ENCODE results near the gene TMEM25.

DNA sequence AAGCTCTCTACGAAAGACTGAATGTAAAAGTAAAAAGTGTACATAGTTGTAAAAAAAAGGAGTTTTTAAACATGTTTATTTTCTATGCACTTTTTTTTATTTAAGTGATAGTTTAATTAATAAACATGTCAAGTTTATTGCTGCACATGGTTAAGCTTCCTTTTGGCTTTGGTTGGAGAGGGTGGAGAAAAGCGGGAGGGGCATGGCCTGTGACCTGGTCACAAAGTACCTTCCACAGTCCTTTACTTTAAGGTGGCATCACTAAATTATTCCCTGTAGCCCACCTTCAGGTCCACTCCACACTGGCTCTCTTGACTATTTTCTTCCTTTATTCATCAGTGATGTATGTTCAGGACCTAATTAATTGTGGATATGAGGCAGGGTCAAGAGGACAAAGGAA, 4.3 kb upstream of the TMEM25 start:
- TF ChIP-seq EP300 (IDR thresholded peaks at IDR 0.05) (no peak), POLR2A (IDR thresholded peaks at IDR 0.05) (no peak)
- TF ChIP-seq, protein P1, sequence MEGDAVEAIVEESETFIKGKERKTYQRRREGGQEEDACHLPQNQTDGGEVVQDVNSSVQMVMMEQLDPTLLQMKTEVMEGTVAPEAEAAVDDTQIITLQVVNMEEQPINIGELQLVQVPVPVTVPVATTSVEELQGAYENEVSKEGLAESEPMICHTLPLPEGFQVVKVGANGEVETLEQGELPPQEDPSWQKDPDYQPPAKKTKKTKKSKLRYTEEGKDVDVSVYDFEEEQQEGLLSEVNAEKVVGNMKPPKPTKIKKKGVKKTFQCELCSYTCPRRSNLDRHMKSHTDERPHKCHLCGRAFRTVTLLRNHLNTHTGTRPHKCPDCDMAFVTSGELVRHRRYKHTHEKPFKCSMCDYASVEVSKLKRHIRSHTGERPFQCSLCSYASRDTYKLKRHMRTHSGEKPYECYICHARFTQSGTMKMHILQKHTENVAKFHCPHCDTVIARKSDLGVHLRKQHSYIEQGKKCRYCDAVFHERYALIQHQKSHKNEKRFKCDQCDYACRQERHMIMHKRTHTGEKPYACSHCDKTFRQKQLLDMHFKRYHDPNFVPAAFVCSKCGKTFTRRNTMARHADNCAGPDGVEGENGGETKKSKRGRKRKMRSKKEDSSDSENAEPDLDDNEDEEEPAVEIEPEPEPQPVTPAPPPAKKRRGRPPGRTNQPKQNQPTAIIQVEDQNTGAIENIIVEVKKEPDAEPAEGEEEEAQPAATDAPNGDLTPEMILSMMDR (IDR thresholded peaks at IDR 0.05) = no peak

All from suprapubic skin (tissue), 3 donors.